ENCODE results near the gene ADM2. TPM values are rescaled to one million over a fixed set of nuclear protein-coding genes. Genes with fewer than 3 reads are reported as not detected.

Gene ADM2
- total RNA-seq, 1 experiment from 2014 or later: 10.5 TPM

- Histone ChIP-seq H3K4me2 (no peak overlapping the region), H3K4me1 (replicated peaks; ENCODE audit: insufficient read depth) (0 out of 2 replicates have a peak, but pooled peaks cover 4% of the 10 kb centered on the region), H4K20me1 (ENCODE audit: insufficient read depth) (peaks cover 3% of the 10 kb centered on the region; the same call in 1 of the 2 replicates), H3K27ac (no peak overlapping the region), H3K36me3 (ENCODE audit: low read depth) (no peaks in the 10 kb centered on the region), H2AFZ (no peak overlapping the region), H3K9me3 (ENCODE audit: insufficient read depth, low read depth) (no peaks in the 10 kb centered on the region), H3K79me2 (ENCODE audit: low read depth) (no peaks in the 10 kb centered on the region), H3K9me2 (ENCODE audit: insufficient read depth) (no peaks in the 10 kb centered on the region), H3F3A (ENCODE audit: insufficient read depth, low read depth) (peaks cover 9% of the 10 kb centered on the region), H3K4me3 (no peak overlapping the region), H3K27me3 (ENCODE audit: insufficient read depth, low read depth) (no peaks in the 10 kb centered on the region)
- TF ChIP-seq CTCF (conservative IDR thresholded peaks at IDR 0.05): no peak
- ChIA-PET CTCF (no interaction called here), POLR2A (ENCODE audit: unreplicated experiment) (interaction anchor here (0.6 kb wide), 1 partner anchor 170 kb away, joined by 4 read pairs; no protein-coding TSS in a partner anchor)
- DNase-seq: no peak
- no TSS peak for BruUV-seq (replicated peaks)
- intact Hi-C loops (cut with micrococcal nuclease; ENCODE audit: unreplicated experiment): no loop called here
These were observed 8.3 kb downstream of the ADM2 start for GRCh38 chr22:50489363-50490243.

- H3K9me3 ChIP-seq (ENCODE audit: insufficient read depth, low read depth): no peaks in the 10 kb centered on the region
- TF ChIP-seq CTCF (conservative IDR thresholded peaks at IDR 0.05) (no peak), EZH2 (IDR thresholded peaks at IDR 0.05; ENCODE audit: low read depth) (no peak)
- no peaks in the 10 kb centered on the region for H3K36me3 ChIP-seq (ENCODE audit: low read depth)
- H3K27ac ChIP-seq: no peak overlapping the region
- no peaks in the 10 kb centered on the region for H3K27me3 ChIP-seq (ENCODE audit: insufficient read depth, low read depth)
- ChIA-PET CTCF (no interaction called here), POLR2A (ENCODE audit: unreplicated experiment) (interaction anchor here (0.6 kb wide), 1 partner anchor 133 kb away, joined by 3 read pairs; no protein-coding TSS in a partner anchor)
- no peaks in the 10 kb centered on the region for H3K79me2 ChIP-seq (ENCODE audit: low read depth)
- intact Hi-C loops (cut with micrococcal nuclease; ENCODE audit: unreplicated experiment): no loop called here
- H2AFZ ChIP-seq: no peak overlapping the region
- H4K20me1 ChIP-seq (ENCODE audit: insufficient read depth): no peaks in the 10 kb centered on the region
- no peaks in the 10 kb centered on the region; the same call in 1 of the 2 replicates for H3F3A ChIP-seq (ENCODE audit: insufficient read depth, low read depth)
- 0 out of 2 replicates have a peak, but pooled peaks cover 4% of the 10 kb centered on the region for H3K4me1 ChIP-seq (replicated peaks; ENCODE audit: insufficient read depth)
- no TSS peak for BruUV-seq (replicated peaks)
- no peak for DNase-seq
- H3K9me2 ChIP-seq (ENCODE audit: insufficient read depth): no peaks in the 10 kb centered on the region
- H3K4me3 ChIP-seq: no peak overlapping the region
- no peak overlapping the region for H3K4me2 ChIP-seq
These were observed 9.4 kb downstream of the ADM2 start for GRCh38 chr22:50490531-50491308.

GRCh38 chr22:50497093-50497492, 15.8 kb downstream of the ADM2 start:
- Histone ChIP-seq H3K9me3 (ENCODE audit: insufficient read depth, low read depth) (no peaks in the 10 kb centered on the region), H3K4me1 (replicated peaks; ENCODE audit: insufficient read depth) (peaks cover 12% of the 10 kb centered on the region), H4K20me1 (ENCODE audit: insufficient read depth) (no peaks in the 10 kb centered on the region), H3K4me3 (no peak overlapping the region), H3K79me2 (ENCODE audit: low read depth) (no peaks in the 10 kb centered on the region), H3F3A (ENCODE audit: insufficient read depth, low read depth) (peaks cover 45% of the 10 kb centered on the region), H3K4me2 (no peak overlapping the region), H3K36me3 (ENCODE audit: low read depth) (no peaks in the 10 kb centered on the region), H3K27me3 (ENCODE audit: insufficient read depth, low read depth) (no peaks in the 10 kb centered on the region), H3K9me2 (ENCODE audit: insufficient read depth) (no peaks in the 10 kb centered on the region), H3K27ac (no peak overlapping the region), H2AFZ (no peak overlapping the region)
- CTCF ChIA-PET: no interaction called here
- BruUV-seq (replicated peaks): no TSS peak
- intact Hi-C loops (cut with micrococcal nuclease; ENCODE audit: unreplicated experiment): loop anchor here (5.0 kb wide), 2 partner anchors 35 to 55 kb away; no protein-coding TSS in a partner anchor
- no peak for DNase-seq
- TF ChIP-seq CTCF (conservative IDR thresholded peaks at IDR 0.05): no peak
- POLR2A ChIA-PET (ENCODE audit: unreplicated experiment): no interaction called here
